GM21737 (cell line): ENCODE measurements around the gene TPSAB1.
"Not testable (repeated sequence)": the region's sequence is repeated elsewhere in the genome, so short reads cannot be mapped to it uniquely, and the experiment has no call there.

Experiments
- ATAC-seq: cut with Tn5 transposase; IDR thresholded peaks from one replicate; pipeline ENCODE4 v1.9.1; 2021; ENCODE audit warnings: mild to moderate bottlenecking, moderate library complexity; ENCODE audit not compliant: unreplicated experiment

Gene TPSAB1

DNA sequence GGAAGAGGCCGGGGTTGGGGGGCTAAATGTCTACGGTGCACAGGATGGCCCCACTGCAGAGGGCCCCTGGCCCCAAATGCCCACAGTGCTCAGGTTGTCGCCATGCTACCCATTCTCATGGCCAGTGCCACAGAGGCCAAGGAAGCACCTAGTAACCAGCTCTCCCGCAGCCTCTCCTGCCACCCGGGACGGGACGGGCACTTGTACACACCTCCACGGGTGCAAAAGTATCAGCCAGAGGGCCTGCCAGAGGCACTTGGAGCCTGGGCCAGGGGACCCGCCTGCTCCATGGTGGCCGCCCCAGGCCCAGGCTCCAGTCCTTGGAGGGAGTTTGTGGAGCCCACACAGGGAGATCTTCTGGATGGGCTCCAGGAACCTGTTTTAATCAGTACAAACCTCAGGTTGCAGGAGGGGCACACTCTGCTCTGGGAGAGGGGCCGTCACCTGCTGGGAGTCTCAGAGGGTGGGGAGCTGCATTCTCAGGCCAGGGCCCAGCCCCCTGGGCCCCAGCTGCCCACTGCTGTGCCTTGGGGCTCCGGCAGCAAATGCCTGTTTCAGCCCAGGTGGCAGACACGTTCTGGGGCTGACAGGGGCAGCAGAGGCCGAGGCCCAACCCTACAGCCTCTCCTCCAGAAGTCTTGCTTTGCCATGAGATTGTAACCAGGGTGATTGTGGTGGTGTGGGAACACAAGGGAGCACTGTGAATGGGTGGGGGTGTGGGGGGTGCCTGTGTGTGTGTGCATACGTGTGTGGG lies 23.3 kb downstream of the TPSAB1 start:
- no peak for ATAC-seq

DNA sequence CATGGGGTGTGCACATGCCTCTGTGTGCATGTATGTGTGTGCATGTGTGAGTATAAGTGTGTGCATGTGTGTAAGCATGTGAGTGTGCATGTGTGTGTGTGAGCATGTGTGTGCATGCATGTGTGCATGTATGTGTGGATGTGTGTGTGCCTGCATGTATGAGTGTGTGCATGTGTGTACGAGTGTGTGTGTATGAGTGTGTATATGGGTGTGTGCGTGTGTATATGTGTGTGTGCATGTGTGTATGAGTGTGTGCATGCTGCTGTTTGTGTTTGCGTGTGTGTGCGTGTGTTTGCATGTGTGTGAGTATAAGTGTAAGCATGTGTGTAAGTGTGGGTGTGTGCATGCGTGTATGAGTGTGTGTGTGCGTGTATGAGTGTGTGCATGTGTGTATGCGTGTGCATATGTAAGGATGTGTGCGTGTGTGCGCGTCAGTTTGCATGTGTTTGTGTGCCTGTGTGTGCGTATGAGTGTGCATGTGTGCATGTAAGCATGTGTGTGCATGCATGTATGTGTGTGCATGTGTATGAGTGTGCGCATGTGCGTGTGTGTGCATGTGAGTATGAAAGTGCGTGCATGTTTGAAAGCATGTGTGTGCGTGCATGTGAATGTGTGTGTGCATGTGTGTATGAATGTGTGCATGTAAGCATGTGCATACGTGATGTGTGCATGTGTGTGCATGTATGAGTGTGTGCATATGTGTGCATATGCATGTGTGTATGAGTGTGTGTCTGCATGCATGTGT lies 24.0 kb downstream of the TPSAB1 start:
- no peak for ATAC-seq

DNA sequence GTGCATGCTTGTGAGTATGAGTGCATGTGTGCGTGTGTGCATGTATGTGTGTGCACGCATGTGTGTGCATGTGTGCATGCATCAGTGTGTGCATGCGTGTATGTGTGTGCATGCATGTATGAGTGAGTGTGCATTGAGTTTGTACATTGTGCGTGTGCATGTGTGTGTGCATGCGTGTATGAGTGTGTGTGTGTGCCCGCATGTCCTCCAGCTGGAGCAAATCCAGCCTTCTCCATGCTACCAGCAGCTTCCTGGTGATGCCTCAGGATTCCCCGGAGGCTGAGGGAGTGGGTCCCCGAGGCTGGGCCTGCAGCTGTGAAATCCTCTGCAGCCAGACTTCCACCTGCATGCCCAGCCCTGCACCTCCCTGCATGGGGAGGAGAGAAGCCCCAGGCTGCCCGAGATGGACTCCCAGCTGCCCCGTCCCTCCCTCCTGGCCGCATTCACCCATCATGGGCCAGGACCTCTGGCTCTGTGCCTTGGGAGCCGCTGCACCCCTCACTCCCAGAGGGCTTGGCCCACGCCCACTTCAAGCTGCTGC lies 24.7 kb downstream of the TPSAB1 start:
- no peak for ATAC-seq

DNA sequence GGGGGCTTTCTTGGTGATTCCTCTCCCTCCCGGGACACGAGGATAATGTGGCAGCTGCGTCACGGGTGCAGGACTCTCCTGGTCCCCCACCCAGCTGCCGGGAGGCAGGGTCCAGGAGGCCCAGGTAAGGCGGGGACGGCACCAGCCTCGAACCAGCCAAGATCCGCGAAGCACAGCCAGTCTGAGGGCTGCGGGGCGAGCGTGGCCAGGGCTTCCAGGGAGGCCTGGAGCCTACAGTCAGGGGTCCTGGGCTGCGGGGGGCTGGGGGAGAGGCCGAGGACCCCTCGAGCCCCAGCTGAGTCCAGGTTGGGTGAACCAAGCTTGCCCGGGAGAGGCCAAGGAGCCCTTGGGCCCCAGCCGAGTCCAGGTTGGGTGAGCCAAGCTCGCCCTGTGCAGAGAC lies 25.3 kb downstream of the TPSAB1 start:
- ATAC-seq: no peak

DNA sequence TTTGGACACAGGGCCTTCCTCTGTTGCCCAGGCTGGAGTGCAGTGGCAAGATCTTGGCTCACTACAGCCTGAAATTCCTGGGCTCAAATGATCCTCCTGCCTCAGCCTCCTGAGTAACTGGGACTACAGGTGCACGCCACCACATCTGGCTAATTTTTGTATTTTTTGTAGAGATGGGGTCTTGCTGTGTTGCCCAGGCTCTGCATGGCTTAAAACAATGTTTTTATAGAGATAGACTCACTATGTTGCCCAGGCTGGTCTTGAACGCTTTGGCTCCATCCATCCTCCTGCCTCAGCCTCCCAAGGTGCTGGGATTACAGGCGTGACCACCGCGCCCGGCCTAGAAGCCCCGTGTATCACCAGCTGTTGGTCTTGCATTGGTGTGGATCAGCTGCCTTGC lies 28.9 kb downstream of the TPSAB1 start:
- ATAC-seq: not testable (repeated sequence)

DNA sequence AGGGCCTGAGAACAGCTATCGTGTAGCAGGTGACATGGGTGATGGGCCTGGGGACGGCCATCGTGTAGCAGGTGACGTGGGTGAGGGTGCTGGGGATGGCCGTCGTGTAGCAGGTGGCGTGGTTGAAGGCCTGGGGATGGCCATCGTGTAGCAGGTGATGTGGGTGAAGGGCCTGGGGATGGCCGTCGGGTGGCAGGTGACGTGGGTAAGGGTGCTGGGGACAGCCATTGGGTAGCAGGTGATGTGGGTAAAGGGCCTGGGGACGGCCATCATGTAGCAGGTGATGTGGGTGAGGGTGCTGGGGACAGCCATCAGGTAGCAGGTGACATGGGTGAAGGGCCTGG lies 30.8 kb downstream of the TPSAB1 start:
- ATAC-seq: no peak

DNA sequence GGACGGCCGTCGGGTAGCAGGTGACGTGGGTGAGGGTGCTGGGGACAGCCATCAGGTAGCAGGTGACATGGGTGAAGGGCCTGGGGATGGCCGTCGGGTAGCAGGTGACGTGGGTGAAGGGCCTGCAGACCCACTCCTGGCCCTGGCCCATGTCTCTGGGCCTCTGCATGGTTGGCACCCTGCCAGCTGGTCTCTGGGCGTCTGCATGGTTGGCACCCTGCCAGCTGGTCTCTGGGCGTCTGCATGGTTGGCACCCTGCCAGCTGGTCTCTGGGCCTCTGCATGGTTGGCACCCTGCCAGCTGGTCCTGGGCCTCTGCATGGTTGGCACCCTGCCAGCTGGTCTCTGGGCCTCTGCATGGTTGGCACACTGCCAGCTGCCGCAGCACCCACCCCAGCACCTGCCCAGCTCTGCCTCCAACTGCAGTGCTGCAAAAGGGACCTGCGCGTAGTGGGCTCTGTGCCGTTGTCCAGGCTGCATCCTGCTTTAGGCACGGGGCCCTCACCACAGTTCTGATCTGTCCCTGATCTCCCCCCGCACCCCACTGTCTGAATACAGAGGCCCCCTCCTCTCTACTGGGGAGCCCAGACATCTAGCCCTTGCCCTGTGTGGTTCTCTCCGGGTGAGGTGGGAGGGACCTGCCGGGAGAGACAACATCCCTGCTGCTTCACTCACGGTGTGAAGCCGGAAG lies 31.4 kb downstream of the TPSAB1 start:
- ATAC-seq: not testable (repeated sequence)

DNA sequence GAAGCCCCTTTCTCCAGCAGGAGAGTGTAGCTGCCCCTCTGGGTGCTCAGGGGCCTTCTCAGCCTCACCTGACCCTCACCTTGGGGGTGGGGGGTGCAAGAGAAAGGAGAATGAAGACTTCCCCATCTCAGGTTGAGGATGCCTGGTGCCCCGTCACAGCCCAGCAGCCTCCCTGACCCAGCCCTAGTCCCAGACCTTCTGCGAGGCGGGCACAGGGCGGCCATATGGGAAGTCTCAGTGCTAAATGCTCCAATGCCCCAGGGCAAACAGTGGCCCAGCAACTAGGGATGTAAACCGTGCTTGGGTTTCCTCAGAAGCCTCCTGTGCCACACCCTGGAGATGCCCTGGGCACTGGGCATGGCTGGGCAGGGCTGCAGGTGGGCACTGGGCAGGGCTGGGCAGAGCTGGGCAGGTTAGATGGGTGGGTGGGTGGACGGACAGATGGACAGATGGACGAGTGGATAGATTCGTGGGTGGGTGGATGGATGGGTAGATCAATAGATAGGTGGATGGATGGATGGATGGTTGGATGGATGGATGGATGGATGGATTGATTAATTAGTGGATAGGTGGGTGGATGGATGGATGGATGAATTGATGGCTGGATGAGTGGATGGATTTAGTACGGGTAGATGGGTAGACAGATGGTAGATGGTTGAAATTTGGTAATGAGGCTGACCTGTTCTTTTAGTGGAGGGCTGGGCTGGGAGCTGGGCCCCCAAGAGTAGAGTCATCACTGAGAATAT lies 32.1 kb downstream of the TPSAB1 start:
- no peak for ATAC-seq

DNA sequence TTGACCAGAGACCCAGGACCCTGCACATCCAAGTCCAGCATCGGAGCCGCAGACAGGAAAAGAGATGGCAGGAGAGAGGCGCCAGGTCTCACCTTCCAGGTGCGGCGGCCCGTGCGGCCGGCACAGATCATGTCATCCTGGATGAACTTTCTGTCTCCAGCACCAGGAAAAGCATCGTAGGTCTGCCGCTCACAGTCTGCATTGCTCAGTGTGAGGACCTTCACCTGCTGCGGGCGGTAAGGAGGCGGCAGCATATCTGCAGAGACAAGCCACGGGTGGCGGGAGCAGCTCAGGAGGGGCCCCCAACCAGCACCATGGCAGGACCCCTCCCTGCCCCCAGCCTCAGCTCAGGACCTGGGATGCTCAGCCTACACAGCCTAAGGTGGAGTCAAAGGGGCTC lies 33.3 kb downstream of the TPSAB1 start:
- no peak for ATAC-seq

DNA sequence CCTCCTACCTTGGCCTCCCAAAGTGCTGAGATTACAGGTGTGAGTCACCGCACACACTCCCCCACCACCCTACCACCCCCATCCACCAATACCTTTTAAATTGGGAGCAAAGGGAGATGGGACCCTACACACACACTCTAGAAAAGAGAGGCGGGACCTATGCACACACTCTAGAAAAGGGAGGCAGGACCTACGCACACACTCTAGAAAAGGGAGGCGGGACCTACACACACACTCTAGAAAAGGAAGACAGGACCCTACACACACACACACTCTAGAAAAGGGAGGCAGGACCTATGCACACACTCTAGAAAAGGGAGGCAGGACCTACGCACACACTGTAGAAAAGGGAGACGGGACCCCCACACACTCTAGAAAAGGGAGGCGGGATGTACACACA lies 34.3 kb downstream of the TPSAB1 start:
- no peak for ATAC-seq

DNA sequence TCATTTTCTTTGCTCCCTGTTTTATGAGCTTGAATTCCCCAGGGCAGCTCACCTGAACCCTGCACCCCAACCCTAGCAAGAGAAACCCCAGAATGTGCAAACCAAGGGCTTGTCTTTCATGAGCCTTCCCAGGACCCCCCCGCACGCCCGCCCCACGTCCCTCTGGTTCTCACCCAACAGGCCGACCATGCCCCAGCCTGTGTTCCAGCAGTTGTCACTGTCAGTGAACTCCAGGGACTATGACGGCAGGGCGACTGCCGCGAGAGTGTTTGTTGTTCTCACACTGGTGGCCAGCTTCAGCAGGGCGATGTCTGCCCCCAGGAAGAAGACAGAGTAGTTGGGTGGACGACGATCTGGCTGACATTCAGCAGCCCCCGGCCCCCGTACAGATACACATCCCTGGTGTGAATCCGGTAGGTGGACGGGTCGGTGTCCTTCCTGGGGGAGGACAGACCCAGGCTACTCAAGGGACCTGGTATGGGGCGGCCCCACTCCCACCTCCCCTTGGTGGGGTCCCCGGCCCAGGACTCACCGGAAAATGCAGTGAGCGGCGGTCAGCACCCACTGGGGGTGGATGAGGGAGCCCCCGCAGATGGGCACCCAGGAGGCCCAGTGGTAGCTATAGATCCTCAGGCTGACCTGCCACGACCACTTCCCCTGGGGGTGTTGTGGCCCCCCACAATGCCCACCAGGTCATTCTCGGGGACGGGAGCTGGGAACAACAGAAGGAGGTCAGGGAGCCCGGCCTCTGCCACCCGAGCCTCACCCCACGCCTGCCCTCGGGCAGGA lies 35.5 kb downstream of the TPSAB1 start:
- no peak for ATAC-seq

DNA sequence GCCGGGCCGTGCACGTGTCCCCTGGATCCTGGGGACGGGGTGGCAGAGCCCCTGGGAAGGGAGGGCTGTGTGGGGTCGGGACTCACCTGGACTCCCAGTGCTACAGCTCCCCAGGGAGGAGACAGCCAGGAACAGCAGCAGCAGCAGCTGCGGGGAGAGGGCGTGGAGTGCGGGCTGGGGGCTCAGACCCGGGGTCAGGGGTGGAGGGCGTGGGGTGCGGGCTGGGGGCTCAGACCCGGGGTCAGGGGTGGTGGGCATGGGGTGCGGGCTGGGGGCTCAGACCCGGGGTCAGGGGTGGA lies 36.0 kb downstream of the TPSAB1 start:
- no peak for ATAC-seq

DNA sequence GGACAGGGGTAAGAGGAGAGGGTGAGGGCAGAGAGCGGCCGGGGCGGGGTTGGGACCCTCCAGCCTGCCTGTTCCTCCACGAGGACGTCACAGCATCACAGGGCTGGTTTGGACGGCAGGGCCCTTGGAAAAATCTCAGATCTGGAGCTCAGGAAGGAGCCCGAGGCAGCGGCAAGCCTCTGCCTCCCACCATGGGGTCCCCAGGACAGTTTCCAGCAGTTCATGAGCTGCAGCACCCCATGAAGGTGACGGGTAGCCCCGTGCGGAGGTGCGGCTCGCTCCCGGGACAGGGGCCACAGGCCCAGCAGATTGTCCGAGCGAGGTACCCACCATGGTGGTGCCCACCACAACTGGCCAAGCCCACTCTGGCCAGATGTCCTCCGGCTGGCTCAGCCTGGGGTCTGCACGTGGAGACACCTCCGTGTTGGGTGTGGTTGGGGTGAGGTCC lies 36.7 kb downstream of the TPSAB1 start:
- no peak for ATAC-seq

DNA sequence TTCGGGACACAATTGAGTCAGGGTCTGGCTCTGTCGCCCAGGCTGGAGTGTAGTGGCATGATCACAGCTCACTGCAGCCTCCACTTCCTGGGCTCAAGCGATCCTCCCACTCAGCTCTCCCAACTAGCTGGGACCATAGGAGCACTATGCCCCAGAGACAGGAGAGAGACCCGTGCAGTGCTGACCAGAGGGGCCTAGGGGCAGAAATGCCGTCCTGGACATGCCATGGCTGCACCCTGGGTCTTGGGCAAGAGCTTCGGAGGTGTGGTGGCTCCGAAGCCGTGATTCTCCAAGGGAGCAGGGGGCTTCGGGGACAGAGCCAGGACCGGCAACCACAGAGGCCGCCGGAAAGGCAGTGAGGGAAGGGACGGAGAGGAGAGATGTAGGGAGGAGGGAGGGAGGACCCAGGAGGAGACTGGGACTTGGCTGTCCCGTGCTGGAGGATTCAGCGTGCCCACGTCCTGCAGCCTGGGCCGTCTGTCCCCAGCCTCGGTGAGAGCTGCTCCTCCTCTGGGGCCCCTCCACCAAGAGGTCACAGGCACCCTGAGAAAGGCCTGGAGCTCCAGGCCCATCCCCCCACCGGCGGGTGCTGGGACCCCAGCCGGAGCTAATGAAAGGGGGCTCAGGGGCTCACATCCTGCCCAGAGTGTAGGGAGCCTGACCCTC lies 37.2 kb downstream of the TPSAB1 start:
- ATAC-seq: no peak

DNA sequence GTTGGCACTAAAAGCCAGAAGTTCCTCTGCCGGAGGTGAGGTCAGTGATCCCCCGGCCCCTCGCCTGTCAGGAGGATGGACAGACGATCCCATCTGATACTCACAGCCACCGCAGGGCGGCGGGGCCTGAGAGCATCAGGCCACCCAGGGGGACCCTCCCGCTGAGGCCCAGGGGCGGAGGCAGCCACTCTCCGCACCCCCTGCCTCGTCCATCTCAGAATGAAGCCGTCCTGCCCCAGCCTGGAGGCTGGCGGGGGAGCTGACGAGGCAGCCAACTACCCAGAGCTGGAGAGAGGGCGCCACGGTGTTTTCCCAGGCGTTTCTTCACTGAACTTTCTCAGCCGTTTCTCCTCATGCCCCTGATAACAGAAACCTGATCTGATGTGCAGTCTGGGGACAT lies 38.0 kb downstream of the TPSAB1 start:
- ATAC-seq: no peak

DNA sequence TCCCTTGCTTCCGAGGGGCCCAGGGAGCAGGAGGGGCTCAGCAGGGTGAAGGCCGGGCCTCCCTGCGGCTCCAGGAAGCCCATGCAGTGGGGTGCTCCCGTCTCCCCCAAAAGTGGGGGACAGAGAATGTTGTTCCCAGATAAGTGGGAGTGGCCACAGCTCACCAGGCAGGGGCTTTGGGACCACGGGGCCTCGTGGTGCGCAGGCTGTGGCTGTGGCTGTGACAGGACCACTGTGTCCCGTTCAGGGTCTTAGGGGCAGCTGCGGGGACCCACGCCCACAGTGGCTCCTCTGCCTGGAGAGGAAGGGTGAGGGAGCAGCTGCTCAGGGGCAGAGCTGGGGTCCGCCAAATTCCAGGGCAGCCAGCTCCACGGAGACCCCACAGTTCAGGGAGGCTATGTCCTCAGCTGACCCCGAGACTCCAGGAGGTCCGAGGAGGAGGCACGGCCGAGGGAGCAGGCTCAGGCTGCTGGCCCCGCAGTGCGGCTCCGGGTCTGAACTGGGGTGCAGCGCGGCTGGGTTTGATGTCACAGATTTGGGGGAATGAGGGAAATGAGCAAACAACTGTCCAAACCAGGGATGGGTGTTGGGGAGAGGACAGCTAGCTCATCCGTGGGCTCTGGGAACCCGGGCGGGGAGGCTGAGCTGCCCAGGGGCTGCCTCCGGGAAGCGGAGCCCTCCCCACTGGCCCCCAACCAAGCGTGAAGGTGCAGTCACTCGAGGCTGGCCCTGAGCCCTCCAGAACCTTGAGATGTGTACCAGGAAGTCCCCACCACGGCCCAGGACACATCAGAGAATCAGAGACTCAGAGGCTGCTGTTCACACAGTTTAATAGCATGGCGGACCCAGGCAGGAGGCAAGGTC lies 38.8 kb downstream of the TPSAB1 start:
- ATAC-seq: no peak

DNA sequence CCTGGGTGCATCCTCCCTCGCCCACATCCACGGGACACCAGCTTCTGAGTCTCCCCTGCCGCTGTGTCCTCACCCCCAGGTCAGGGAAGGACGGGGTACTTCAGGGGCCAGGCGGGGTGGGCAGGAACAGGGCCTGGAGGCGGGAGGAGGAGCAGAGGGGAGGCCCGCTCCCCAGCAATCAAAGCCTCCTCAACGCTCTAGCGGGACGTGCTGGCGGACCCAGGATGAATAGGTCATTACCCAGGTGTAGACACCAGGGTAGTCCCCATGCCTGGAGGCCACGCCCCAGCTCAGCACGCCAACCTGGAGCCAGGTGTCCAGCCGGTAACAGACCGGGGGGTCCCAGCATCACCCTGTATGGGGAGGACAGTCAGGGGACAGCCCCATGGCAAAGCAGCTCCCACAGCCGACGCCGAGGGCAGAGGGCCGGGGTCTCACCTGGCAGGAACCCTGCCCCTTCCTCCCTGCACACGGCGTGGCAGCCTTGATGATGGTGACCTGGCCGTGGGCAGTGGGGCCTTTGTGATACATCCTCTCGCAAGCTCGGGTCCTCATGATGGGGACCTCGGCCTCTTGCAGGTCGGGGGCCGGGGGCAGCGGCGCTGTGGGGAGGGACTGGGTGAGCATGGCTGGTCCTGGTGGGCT lies 39.6 kb downstream of the TPSAB1 start:
- no peak for ATAC-seq

DNA sequence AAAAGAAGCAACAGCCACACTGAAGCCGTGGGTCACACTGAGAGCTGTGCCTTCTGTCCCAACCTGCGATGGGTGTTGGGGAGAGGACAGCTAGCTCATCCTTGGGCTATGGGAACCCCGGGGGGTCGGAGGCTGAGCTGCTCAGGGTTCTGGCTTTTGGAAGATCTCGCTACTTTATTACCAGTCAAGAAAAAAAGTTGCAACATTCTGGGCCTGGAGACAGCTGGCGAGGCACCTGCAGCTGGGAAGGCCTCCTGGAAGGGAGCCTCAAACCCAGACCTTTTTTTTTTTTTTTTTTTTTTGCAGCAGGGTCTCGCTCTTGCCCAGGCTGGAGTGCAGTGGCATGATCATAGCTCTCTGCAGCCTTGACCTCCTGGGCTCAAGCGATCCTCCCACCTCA lies 40.3 kb downstream of the TPSAB1 start:
- no peak for ATAC-seq
